GM19240 (cell line): Measurements from ENCODE around the gene NPAS3.

Experiments used
- DNase-seq: peaks from one replicate; pipeline ENCODE4 v3.0.0; 2011; ENCODE audit warnings: low spot score; ENCODE audit not compliant: insufficient read length

Gene NPAS3

GRCh38 chr14:33315217-33315616 is 376.5 kb downstream of the NPAS3 start:
- DNase-seq, result no peak

DNA sequence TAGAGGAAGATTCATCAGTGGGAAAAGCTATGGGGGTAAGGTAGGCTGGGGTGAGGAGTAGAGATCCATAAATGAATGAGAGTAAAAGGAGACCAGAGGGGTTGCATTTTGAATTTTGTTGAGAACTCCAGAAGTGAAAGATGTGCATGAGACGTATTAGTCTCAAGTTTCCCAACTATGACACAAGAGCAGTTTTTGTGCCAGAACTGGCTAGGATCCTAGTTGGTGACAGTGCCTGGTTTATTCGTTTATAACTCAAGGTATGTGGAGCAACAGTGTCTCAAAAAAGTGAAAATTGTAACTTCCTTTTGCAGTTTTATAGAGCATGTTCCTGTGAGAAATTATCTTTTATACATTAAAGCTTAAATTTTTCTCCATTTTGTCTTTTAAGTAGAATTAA is 377.0 kb downstream of the NPAS3 start:
- no peak for DNase-seq

- no peak for DNase-seq
These were observed 379.0 kb downstream of the NPAS3 start for GRCh38 chr14:33317675-33318074.

GRCh38 chr14:33323979-33324378 is 385.3 kb downstream of the NPAS3 start:
- no peak for DNase-seq

DNA sequence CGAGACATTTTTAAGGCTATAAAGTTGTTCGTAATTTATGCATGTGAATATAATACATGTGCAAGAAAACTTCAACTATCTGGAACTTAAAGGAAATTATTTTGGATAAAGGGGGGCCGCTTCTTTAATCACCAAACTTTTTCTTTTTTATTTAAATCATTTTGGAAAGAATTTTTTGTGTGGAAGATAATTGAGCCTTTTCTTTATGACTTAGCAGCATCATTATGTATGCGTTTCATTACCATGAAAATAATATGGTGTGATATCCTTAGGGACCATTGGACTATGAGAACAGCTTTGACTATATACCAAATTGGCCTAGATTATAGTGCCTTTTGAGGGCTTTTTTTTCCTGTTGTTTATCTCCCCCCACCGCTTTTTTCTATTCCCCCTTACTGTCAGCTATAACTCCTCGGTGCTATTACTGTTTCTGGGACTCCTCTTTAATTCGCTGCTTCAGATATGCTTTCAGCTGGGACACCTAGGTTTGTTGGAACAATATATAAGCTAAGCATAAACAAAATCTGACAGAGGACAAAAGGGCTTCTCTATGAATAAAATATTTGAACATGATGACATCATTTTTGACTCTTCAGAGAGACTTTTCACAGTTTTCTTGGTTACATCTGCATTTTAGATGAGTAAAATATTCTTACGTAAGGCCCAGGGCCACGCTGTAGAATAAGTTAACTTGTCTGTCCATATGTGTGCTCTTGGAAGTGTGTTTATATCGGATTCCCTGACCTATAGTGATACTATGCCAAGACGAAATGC is 392.7 kb downstream of the NPAS3 start:
- DNase-seq, result no peak

DNA sequence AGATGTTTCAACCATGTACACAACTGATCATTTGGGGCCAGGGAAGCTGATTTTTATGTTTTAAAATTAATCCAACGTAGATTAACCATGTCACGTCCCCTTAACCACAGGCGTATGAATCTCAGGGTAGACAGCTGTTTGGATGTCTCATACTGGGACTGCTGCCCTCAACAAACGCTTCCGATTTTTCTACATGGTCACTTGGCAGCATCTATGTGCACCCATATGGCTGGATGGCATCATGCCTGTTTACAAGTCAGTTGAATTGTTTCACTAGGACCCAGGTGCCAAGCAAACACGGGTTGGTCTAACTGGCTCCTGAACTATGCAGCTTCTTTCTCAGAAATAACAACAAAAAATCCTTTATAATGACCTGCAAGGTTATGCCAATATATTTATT is 393.8 kb downstream of the NPAS3 start:
- no peak for DNase-seq

DNA sequence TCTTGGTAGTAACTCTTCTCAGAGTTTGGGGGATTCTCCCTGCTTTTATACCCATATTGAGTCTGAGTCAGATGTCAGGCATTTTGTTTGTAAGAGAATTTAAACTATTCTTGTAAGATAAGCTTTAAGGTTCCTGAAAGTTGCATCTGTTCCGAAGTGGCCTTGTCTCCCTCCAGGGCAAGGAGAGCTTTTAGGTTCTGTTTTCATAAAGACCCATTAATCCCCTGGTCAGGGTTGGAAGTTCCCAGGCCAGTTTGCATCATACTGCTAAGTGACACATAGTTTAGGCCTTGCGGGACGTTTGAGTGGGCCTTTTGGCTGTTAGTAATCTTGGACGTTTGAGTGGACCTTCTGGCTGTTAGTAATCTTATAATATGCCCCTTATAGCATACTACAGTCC is 396.7 kb downstream of the NPAS3 start:
- DNase-seq, result no peak

DNA sequence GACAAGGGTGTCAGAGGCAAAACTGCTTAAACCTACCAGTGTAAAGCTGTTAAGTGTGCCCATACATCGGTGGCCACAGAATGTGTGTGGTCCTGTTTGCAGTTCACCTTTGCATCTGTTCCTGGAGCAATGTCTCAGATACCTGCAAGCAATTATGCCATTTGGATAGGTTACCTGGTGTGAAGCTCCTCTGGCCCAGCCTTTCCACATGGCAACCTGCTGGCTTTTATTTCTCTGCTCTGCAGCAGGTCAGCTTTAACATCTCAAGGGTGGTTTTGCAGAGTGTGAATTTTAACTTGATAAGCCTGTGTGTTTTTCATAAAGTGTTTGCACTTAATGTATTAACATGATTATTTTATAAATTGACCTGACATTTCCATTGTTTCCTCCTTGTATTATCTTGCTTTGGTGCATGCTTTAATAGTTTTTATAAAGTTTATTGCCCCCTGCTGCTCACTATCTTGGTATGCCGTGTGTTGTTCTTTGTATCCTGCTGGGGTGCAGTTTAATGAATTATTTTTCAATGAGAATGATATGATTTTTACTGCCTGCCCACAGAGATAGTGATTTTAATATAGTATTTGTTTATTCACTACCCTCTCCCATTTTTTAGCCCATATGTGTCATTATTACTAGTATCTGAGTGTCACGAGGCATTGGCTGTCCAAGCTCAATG is 403.8 kb downstream of the NPAS3 start:
- DNase-seq, result no peak

DNA sequence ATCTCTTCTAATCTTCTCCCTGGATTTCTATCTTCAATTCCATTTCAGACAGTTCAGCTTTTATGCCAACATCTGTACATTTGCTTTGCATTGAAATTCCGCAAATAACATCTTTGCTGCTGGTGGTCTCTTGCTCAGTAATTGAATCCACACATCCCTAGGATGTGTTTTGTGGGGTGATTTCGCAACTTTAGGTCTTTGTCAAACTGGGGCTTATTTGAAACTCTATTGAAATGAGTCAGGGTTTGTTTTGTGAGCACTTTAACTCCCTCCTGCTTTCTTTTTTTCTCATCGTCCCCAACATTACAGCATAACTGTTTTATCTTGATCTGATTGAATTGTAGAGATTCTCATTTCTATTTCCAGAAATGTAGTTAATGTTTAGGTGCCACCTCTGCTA is 404.3 kb downstream of the NPAS3 start:
- DNase-seq, result no peak

- DNase-seq, result no peak
These were observed 409.1 kb downstream of the NPAS3 start for GRCh38 chr14:33347796-33348195.

DNA sequence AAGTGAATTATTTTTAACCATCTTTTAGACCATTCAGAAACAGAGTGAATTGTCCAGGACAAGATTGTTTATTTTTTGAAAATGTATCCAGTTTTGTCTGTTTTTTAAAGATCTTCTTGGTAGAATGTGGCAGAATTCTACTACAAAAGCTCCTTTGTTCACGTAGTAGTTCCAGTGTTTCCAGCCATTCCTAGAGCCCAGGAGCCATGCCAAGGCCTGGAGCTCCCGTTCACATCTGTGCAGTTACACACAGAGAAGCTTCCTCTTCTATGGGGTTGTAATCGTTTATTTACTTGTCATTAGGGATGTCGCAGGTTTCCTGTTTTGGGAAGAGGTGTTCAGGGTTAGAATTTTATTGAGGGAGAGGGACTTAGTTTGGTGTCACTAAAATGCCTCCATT is 409.8 kb downstream of the NPAS3 start:
- DNase-seq, result no peak

- DNase-seq, result no peak
These were observed 411.2 kb downstream of the NPAS3 start for GRCh38 chr14:33349871-33350270.

GRCh38 chr14:33350366-33350990 is 411.8 kb downstream of the NPAS3 start:
- no peak for DNase-seq

GRCh38 chr14:33352821-33353220 is 414.1 kb downstream of the NPAS3 start:
- DNase-seq, result no peak

GRCh38 chr14:33356181-33356580 is 417.5 kb downstream of the NPAS3 start:
- no peak for DNase-seq

DNA sequence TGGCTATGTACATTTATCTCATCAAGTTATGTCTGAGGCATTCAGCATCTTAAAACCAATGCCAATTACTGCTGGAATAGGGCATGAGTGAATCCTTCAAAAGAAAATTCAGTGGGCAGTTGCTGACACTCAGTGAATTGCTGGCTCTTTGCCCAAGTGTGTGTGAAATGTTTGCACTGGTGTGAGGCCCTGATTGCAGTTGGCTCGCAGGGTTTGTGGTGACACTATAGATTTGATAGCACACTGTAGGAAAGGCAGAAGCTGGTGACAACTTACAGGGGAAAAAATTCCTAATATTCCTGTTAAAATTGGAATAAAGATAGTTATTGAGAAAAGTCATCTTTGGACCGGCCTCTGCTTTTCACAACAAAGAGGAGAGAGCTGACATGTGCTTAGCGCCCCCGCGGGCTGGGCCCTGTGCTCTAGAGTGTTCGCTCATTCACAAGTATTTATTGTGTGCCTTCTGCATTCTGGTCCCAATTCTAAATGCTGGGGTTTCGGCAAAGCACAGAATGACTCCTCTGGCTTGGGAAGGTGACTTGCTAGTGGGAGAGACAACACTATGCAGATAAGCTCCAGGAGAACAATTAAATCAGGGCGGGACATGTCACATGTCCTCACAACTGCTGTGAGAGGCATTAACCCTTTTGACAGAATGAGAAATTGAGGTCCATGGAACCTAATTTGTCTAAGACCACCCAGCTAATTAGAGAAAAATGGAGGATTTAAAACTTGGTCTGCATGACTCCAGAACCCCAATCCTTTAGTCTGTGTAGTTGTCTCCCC is 418.7 kb downstream of the NPAS3 start:
- DNase-seq, result no peak

GRCh38 chr14:33359288-33359881 is 420.7 kb downstream of the NPAS3 start:
- DNase-seq, result no peak

DNA sequence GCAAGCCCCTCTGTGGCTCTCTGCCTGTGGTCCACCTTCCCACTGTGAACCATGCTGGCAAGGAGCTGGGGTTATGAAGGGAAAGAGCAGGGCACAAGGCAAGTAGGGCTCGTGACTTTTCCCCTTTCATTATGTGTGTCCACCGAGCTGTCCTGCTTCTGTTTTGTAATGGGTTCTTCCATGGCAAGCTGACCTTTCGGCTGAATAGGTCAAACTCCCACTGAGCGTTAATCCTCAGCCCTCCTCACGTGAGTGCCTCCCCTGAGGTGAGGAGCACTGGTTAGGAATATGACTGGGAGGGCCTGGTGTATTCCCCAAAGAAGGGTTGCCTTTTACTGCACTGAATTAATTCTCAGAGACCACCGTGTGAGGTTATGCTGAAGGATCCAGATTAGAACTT is 424.3 kb downstream of the NPAS3 start:
- no peak for DNase-seq

GRCh38 chr14:33363682-33364081 is 425.0 kb downstream of the NPAS3 start:
- no peak for DNase-seq

DNA sequence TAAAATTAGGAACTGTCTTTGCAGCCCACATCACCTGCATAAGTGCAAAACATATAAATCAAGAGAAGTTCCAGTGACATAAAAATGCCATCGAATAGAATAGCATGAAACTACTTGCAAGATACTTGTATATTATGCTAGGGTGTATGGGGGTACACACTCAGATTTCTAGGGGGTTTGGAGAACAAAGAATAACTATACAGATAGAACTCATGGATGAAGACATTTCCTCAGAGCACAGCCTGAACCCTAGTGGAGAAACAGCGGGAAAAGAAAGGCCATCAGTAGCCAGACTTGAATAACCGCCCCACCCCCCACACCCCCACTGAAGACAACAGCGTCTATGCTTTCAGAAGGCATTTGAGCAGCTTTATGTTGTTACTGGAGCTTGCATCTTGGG is 425.8 kb downstream of the NPAS3 start:
- no peak for DNase-seq

- DNase-seq, result no peak
These were observed 430.4 kb downstream of the NPAS3 start for GRCh38 chr14:33369041-33369440.
